OCI-LY3 (cell line): ENCODE measurements around the gene KXD1.

Experiments used
- H2AFZ ChIP-seq: fragments of 200-600, 300-600 bp; shearing (Covaris generic); 2 replicates; pipeline ENCODE4 v1.6.0; 2014; ENCODE audit warnings: antibody characterized with exemption, low read depth, low read length
- H3K27ac ChIP-seq: fragments of 200-600, 300-600 bp; sonication (generic); 2 replicates; pipeline ENCODE4 v1.5.1; 2014; ENCODE audit warnings: mild to moderate bottlenecking, low read length, moderate library complexity, mixed read lengths
- H3K27me3 ChIP-seq: fragments of 200-600, 300-600 bp; sonication (generic); 2 replicates; pipeline ENCODE4 v1.6.1; 2014; ENCODE audit warnings: low read depth, low read length, mixed read lengths
- H3K36me3 ChIP-seq: fragments of 200-600, 300-600 bp; sonication (generic); replicated peaks from 2 replicates; pipeline ENCODE3; 2014; ENCODE audit warnings: low read depth, low read length, mixed read lengths
- H3K4me1 ChIP-seq: fragments of 300-600, 200-600 bp; sonication (generic); 2 replicates; pipeline ENCODE4 v1.6.1; 2014; ENCODE audit warnings: low read length, mixed read lengths
- H3K4me2 ChIP-seq: fragments of 200-600, 300-600 bp; sonication (generic); 2 replicates; pipeline ENCODE4 v1.6.1; 2014; ENCODE audit warnings: low read length, mixed read lengths
- H3K4me3 ChIP-seq: fragments of 300-600, 200-600 bp; sonication (generic); 2 replicates; pipeline ENCODE4 v1.5.1; 2014; ENCODE audit warnings: antibody characterized with exemption, mild to moderate bottlenecking, low read length, moderate library complexity
- H3K79me2 ChIP-seq: fragments of 300-600, 200-600 bp; shearing (Covaris generic); 2 replicates; pipeline ENCODE4 v1.6.1; 2014; ENCODE audit warnings: mild to moderate bottlenecking, low read length, mixed read lengths
- H3K9ac ChIP-seq: fragments of 300-600, 200-600 bp; shearing (Covaris generic); 2 replicates; pipeline ENCODE4 v1.6.0; 2014; ENCODE audit warnings: mild to moderate bottlenecking, low read length, moderate library complexity
- H3K9me3 ChIP-seq: fragments of 200-600, 300-600 bp; shearing (Covaris generic); 2 replicates; pipeline ENCODE4 v1.6.1; 2014; ENCODE audit warnings: low read length, mixed read lengths; ENCODE audit not compliant: insufficient read depth
- H4K20me1 ChIP-seq: fragments of 200-600, 300-600 bp; sonication (generic); 2 replicates; pipeline ENCODE4 v1.6.1; 2016; ENCODE audit warnings: low read length, mixed read lengths; ENCODE audit not compliant: insufficient read depth
- EZH2phosphoT487 ChIP-seq: fragments of 200-600 bp; shearing (Covaris generic); IDR thresholded peaks from 2 replicates; pipeline ENCODE4 v1.6.1; 2018; ENCODE audit warnings: antibody characterized with exemption, mixed run types, low read depth
- TF ChIP-seq, protein P1 (sequence below): fragments of 200-600, 300-600 bp; sonication (generic); IDR thresholded peaks from 2 replicates; pipeline ENCODE4 v1.5.1; 2014; ENCODE audit warnings: antibody characterized with exemption, low read length, low read depth

Gene KXD1

GRCh38 chr19:18605546-18606280 lies 48.0 kb downstream of the KXD1 start:
- Histone ChIP-seq H3K36me3 (no peaks in the 10 kb centered on the region), H3K9ac (no peak overlapping the region), H3K27me3 (peaks cover 34% of the 10 kb centered on the region), H3K9me3 (no peaks in the 10 kb centered on the region), H2AFZ (no peak overlapping the region), H3K27ac (no peak overlapping the region), H3K79me2 (no peaks in the 10 kb centered on the region), H3K4me3 (no peak overlapping the region), H4K20me1 (no peaks in the 10 kb centered on the region), H3K4me2 (no peak overlapping the region), H3K4me1 (no peaks in the 10 kb centered on the region)
- TF ChIP-seq EZH2phosphoT487 = no peak
- TF ChIP-seq, protein P1, sequence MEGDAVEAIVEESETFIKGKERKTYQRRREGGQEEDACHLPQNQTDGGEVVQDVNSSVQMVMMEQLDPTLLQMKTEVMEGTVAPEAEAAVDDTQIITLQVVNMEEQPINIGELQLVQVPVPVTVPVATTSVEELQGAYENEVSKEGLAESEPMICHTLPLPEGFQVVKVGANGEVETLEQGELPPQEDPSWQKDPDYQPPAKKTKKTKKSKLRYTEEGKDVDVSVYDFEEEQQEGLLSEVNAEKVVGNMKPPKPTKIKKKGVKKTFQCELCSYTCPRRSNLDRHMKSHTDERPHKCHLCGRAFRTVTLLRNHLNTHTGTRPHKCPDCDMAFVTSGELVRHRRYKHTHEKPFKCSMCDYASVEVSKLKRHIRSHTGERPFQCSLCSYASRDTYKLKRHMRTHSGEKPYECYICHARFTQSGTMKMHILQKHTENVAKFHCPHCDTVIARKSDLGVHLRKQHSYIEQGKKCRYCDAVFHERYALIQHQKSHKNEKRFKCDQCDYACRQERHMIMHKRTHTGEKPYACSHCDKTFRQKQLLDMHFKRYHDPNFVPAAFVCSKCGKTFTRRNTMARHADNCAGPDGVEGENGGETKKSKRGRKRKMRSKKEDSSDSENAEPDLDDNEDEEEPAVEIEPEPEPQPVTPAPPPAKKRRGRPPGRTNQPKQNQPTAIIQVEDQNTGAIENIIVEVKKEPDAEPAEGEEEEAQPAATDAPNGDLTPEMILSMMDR = no peak

GRCh38 chr19:18606281-18607225 lies 48.9 kb downstream of the KXD1 start, which contains the start of gene CRLF1:
CRLF1 (minus strand) TSS chr19:18606799; CDS start chr19:18606656, 143 bp downstream.
- TF ChIP-seq, protein P1 = no peak
- TF ChIP-seq EZH2phosphoT487 = no peak
- Histone ChIP-seq H3K4me1 (no peaks in the 10 kb centered on the region), H3K4me2 (no peak within 1 kb of the TSS), H3K27ac (no peak within 1 kb of the TSS), H3K9ac (no peak within 1 kb of the TSS), H2AFZ (no peak within 1 kb of the TSS), H3K36me3 (no peaks in the 10 kb centered on the region), H4K20me1 (no peaks in the 10 kb centered on the region), H3K79me2 (no peaks in the 10 kb centered on the region), H3K4me3 (no peak within 1 kb of the TSS), H3K27me3 (peaks cover 34% of the 10 kb centered on the region), H3K9me3 (no peaks in the 10 kb centered on the region)

DNA sequence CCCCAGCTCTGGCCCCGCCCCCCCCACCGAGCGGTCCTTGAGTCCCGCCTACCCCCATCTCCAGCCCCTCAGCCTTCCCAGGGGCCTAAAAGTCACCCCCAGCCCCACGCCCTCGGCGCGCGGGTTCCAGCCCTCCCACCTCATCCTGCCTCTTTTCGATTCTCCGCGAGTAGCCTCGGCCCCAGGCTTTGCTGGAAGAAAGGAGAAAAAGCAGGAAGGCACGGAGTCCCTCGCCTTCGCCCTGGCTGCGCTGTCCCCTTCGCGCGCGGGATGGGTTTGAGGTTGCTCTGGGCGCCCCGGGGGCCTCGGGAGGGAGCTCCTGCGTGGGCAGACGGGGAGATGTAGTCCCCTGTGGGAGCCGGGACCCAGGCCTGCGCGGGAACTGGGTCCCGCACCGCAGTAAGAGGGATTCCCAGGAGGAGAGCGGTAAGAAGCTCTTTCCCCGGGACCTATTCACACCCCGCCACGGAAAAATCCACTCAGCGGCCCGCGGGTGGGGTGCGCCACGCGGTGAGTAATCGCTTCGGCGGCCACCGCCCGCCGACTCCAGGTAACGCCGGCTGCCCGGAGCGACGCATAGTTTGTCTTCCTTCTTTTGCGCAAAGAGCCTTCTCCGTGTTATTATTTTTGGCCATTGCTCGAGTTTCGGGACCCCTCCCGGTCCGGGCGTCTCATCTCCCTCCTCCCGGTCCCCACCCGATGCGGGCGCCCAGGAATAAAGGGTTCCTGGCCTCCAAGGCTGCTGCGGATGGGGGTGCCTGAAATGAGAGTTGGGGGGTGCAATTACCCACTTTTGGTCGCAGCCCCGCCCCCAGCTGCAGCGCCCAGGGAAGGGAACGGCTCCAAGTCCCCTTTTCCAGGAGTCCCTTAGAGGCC lies 49.8 kb downstream of the KXD1 start:
- Histone ChIP-seq H3K4me2 (no peak overlapping the region), H3K9ac (no peak overlapping the region), H2AFZ (no peak overlapping the region), H3K27me3 (peaks cover 34% of the 10 kb centered on the region), H3K4me1 (no peaks in the 10 kb centered on the region), H3K27ac (no peak overlapping the region), H4K20me1 (no peaks in the 10 kb centered on the region), H3K79me2 (no peaks in the 10 kb centered on the region), H3K36me3 (no peaks in the 10 kb centered on the region), H3K9me3 (no peaks in the 10 kb centered on the region), H3K4me3 (no peak overlapping the region)
- TF ChIP-seq, protein P1 = no peak
- TF ChIP-seq EZH2phosphoT487 = no peak
